Neuronal stem cell (in vitro differentiated cells): ENCODE results near the gene ZRSR2.

Source experiments
- DNase-seq: peaks from one replicate; pipeline ENCODE4 v3.0.0-alpha.2; 2013; ENCODE audit warnings: low spot score
- H2AFZ ChIP-seq: one replicate; pipeline ENCODE4 v1.6.1; 2013; ENCODE audit warnings: mild to moderate bottlenecking, low read length, inconsistent platforms
- H2AK5ac ChIP-seq: 2 replicates; pipeline ENCODE4 v1.6.1; 2013; ENCODE audit warnings: low read depth, mild to moderate bottlenecking, inconsistent platforms, low read length, moderate library complexity, mixed read lengths
- H2BK120ac ChIP-seq: 2 replicates; pipeline ENCODE4 v1.6.1; 2013; ENCODE audit warnings: low read depth, mild to moderate bottlenecking, inconsistent platforms, low read length, moderate library complexity, mixed read lengths
- H2BK12ac ChIP-seq: one replicate; pipeline ENCODE4 v1.6.1; 2013; ENCODE audit warnings: low read length, inconsistent platforms
- H2BK15ac ChIP-seq: 2 replicates; pipeline ENCODE4 v1.6.1; 2013; ENCODE audit warnings: mild to moderate bottlenecking, low read length, inconsistent platforms, mixed read lengths
- H2BK5ac ChIP-seq: one replicate; pipeline ENCODE4 v1.6.1; 2013; ENCODE audit warnings: inconsistent platforms, mild to moderate bottlenecking, low read length, moderate library complexity
- H3K14ac ChIP-seq: one replicate; pipeline ENCODE4 v1.6.1; 2013; ENCODE audit warnings: low read length, inconsistent platforms
- H3K18ac ChIP-seq: 2 replicates; pipeline ENCODE4 v1.6.1; 2013; ENCODE audit warnings: low read length, inconsistent platforms
- H3K23ac ChIP-seq: 2 replicates; pipeline ENCODE4 v1.6.1; 2013; ENCODE audit warnings: low read depth, mild to moderate bottlenecking, mixed read lengths, low read length, inconsistent platforms; ENCODE audit not compliant: poor library complexity
- H3K27ac ChIP-seq: replicated peaks from 3 replicates; pipeline ENCODE4 v1.5.1; 2013; ENCODE audit warnings: low read length, inconsistent platforms
- H3K27me3 ChIP-seq, 3 experiments: 2 replicates each; pipeline ENCODE4 v1.6.1; 2013; ENCODE audit warnings: low read length in 3 of 3, mild to moderate bottlenecking in 2 of 3, inconsistent platforms in 1 of 3, low read depth in 1 of 3, mixed read lengths in 1 of 3, moderate library complexity in 1 of 3; ENCODE audit not compliant: control insufficient read depth in 3 of 3, insufficient read depth in 3 of 3
- H3K36me3 ChIP-seq, 2 donors: replicated peaks in 1 of 2; 2 replicates each; pipeline ENCODE4 v1.6.1; 2013; ENCODE audit warnings: low read length in 2 of 2; ENCODE audit not compliant: control insufficient read depth in 2 of 2, insufficient read depth in 2 of 2
- H3K4ac ChIP-seq: 2 replicates; pipeline ENCODE4 v1.6.1; 2013; ENCODE audit warnings: inconsistent platforms, mild to moderate bottlenecking, low read length, moderate library complexity
- H3K4me1 ChIP-seq, 2 donors: 1 replicate in 1 of 2; 2 replicates in 1 of 2; pipeline ENCODE4 v1.6.1; 2013; ENCODE audit warnings: low read length in 2 of 2, low read depth in 1 of 2; ENCODE audit not compliant: control insufficient read depth in 2 of 2, insufficient read depth in 1 of 2
- H3K4me2 ChIP-seq: one replicate; pipeline ENCODE4 v1.6.1; 2013; ENCODE audit warnings: mild to moderate bottlenecking, low read length, inconsistent platforms; ENCODE audit not compliant: insufficient read depth, poor library complexity, severe bottlenecking
- H3K4me3 ChIP-seq, 2 donors: 2 replicates each; pipeline ENCODE4 v1.5.1; 2013; ENCODE audit warnings: low read length in 2 of 2, mild to moderate bottlenecking in 2 of 2, inconsistent platforms in 1 of 2, moderate library complexity in 1 of 2
- H3K79me1 ChIP-seq: one replicate; pipeline ENCODE4 v1.6.1; 2013; ENCODE audit warnings: low read depth, mild to moderate bottlenecking, inconsistent platforms, low read length, moderate library complexity
- H3K9ac ChIP-seq: one replicate; pipeline ENCODE4 v1.6.1; 2013; ENCODE audit warnings: mild to moderate bottlenecking, low read depth, low read length, inconsistent platforms; ENCODE audit not compliant: poor library complexity
- H3K9me3 ChIP-seq, 2 donors: replicated peaks in 1 of 2; 2 replicates each; pipeline versions ENCODE3 to v1.6.1; 2013; ENCODE audit warnings: low read length in 2 of 2, mild to moderate bottlenecking in 2 of 2, inconsistent platforms in 1 of 2, low read depth in 1 of 2, mixed read lengths in 1 of 2, moderate library complexity in 1 of 2; ENCODE audit not compliant: control insufficient read depth in 2 of 2, insufficient read depth in 1 of 2
- H4K8ac ChIP-seq: one replicate; pipeline ENCODE4 v1.6.1; 2013; ENCODE audit warnings: low read depth, mild to moderate bottlenecking, inconsistent platforms, low read length, moderate library complexity
- H4K91ac ChIP-seq: one replicate; pipeline ENCODE4 v1.6.1; 2013; ENCODE audit warnings: low read length, low read depth, mild to moderate bottlenecking, inconsistent platforms; ENCODE audit not compliant: poor library complexity
- WGBS, 2 donors: extraction: QIAGEN DNeasy Blood & Tissue Kit; methylation state at CpG; one replicate each; pipeline ENCODE4 v1.1.7; 2013; ENCODE audit warnings: missing lambda C conversion rate in 2 of 2, mixed read lengths in 1 of 2; ENCODE audit not compliant: insufficient read length in 2 of 2, insufficient replicate concordance in 1 of 2; ENCODE audit errors: extremely low coverage in 2 of 2; 5-methylcytosine and 5-hydroxymethylcytosine counted together

The ZRSR2 gene

GRCh38 chrX:15856636-15857035 is 66.4 kb downstream of the ZRSR2 start:
- H3K23ac ChIP-seq = no peak overlapping the region
- no peak overlapping the region for H2BK15ac ChIP-seq
- H4K8ac ChIP-seq = no peak overlapping the region
- DNase-seq = no peak
- no CpG with 5 or more reads among the region's 1 CpG for WGBS, 2 donors
- no peak overlapping the region for H3K9ac ChIP-seq
- no peak overlapping the region for H4K91ac ChIP-seq
- no peak overlapping the region for H3K4ac ChIP-seq
- no peaks in the 10 kb centered on the region for H3K79me1 ChIP-seq
- H3K9me3 ChIP-seq = peaks cover 0 to 4% of the 10 kb centered on the region in 2 donors
- H3K18ac ChIP-seq = no peak overlapping the region
- H3K4me2 ChIP-seq = no peak overlapping the region
- H2BK5ac ChIP-seq = no peak overlapping the region
- no peak overlapping the region for H2AK5ac ChIP-seq
- H2AFZ ChIP-seq = peak overlapping the region; percentile 92
- H3K27me3 ChIP-seq = no peaks in the 10 kb centered on the region
- peaks cover 0 to 15% of the 10 kb centered on the region in 2 donors for H3K4me1 ChIP-seq
- no peak overlapping the region for H2BK12ac ChIP-seq
- H2BK120ac ChIP-seq = no peak overlapping the region
- peaks cover 0 to 10% of the 10 kb centered on the region in 2 donors for H3K36me3 ChIP-seq
- H3K27ac ChIP-seq = no peak overlapping the region
- peak overlapping the region in 1 of 2 donors; percentile 69 for H3K4me3 ChIP-seq
- H3K14ac ChIP-seq = no peak overlapping the region

- no peaks in the 10 kb centered on the region for H3K79me1 ChIP-seq
- no peaks in the 10 kb centered on the region for H3K36me3 ChIP-seq
- H2AK5ac ChIP-seq = no peak overlapping the region
- no peak overlapping the region for H2BK12ac ChIP-seq
- no peak overlapping the region for H4K91ac ChIP-seq
- H2BK15ac ChIP-seq = no peak overlapping the region
- H2BK5ac ChIP-seq = no peak overlapping the region
- no peak overlapping the region for H3K23ac ChIP-seq
- no peak overlapping the region for H3K27ac ChIP-seq
- no peak overlapping the region for H3K18ac ChIP-seq
- no peak for DNase-seq
- H4K8ac ChIP-seq = no peak overlapping the region
- no peaks in the 10 kb centered on the region for H3K27me3 ChIP-seq
- no peak overlapping the region for H3K4me2 ChIP-seq
- no peak overlapping the region for H3K4ac ChIP-seq
- no peak overlapping the region for H3K4me3 ChIP-seq
- H3K14ac ChIP-seq = no peak overlapping the region
- no CpG with 5 or more reads among the region's 1 CpG for WGBS, 2 donors
- H3K9ac ChIP-seq = no peak overlapping the region
- H2AFZ ChIP-seq = peak overlapping the region; percentile 3
- H3K9me3 ChIP-seq = peaks cover 0 to 4% of the 10 kb centered on the region in 2 donors
- H2BK120ac ChIP-seq = no peak overlapping the region
- H3K4me1 ChIP-seq = peaks cover 0 to 15% of the 10 kb centered on the region in 2 donors
Measured at GRCh38 chrX:15858051-15858450, 67.8 kb downstream of the ZRSR2 start.

- H2BK15ac ChIP-seq = no peak overlapping the region
- H3K4me3 ChIP-seq = no peak overlapping the region
- no peak overlapping the region for H2AK5ac ChIP-seq
- H3K4me1 ChIP-seq = peaks cover 1 to 15% of the 10 kb centered on the region in 2 donors
- no peak overlapping the region for H3K23ac ChIP-seq
- no peak overlapping the region for H3K27ac ChIP-seq
- H3K14ac ChIP-seq = no peak overlapping the region
- H2BK5ac ChIP-seq = no peak overlapping the region
- no peaks in the 10 kb centered on the region for H3K27me3 ChIP-seq
- WGBS, 2 donors = no CpG with 5 or more reads among the region's 3 CpGs
- H3K36me3 ChIP-seq = no peaks in the 10 kb centered on the region
- H3K18ac ChIP-seq = no peak overlapping the region
- H2BK12ac ChIP-seq = no peak overlapping the region
- no peak overlapping the region for H3K4ac ChIP-seq
- H3K9me3 ChIP-seq = peaks cover 0 to 4% of the 10 kb centered on the region in 2 donors
- H3K9ac ChIP-seq = no peak overlapping the region
- no peak overlapping the region for H2AFZ ChIP-seq
- no peak overlapping the region for H2BK120ac ChIP-seq
- DNase-seq = no peak
- no peaks in the 10 kb centered on the region for H3K79me1 ChIP-seq
- no peak overlapping the region for H4K8ac ChIP-seq
- no peak overlapping the region for H3K4me2 ChIP-seq
- H4K91ac ChIP-seq = no peak overlapping the region
Measured at GRCh38 chrX:15860921-15861320, 70.6 kb downstream of the ZRSR2 start.

- no peak overlapping the region for H3K23ac ChIP-seq
- no peak overlapping the region for H4K8ac ChIP-seq
- peaks cover 1 to 6% of the 10 kb centered on the region in 2 donors for H3K4me1 ChIP-seq
- no peak overlapping the region for H3K27ac ChIP-seq
- H3K4me3 ChIP-seq = no peak overlapping the region
- no peak for DNase-seq
- H3K14ac ChIP-seq = no peak overlapping the region
- peak overlapping the region; percentile 38 for H2AFZ ChIP-seq
- H3K4ac ChIP-seq = no peak overlapping the region
- no peaks in the 10 kb centered on the region for H3K79me1 ChIP-seq
- WGBS, 2 donors = no CpG with 5 or more reads among the region's 3 CpGs
- H2AK5ac ChIP-seq = no peak overlapping the region
- peaks cover 0 to 4% of the 10 kb centered on the region in 2 donors for H3K9me3 ChIP-seq
- H2BK15ac ChIP-seq = no peak overlapping the region
- no peak overlapping the region for H2BK12ac ChIP-seq
- H3K36me3 ChIP-seq = no peaks in the 10 kb centered on the region
- no peak overlapping the region for H3K18ac ChIP-seq
- H3K27me3 ChIP-seq = no peaks in the 10 kb centered on the region
- no peak overlapping the region for H2BK5ac ChIP-seq
- no peak overlapping the region for H4K91ac ChIP-seq
- no peak overlapping the region for H2BK120ac ChIP-seq
- no peak overlapping the region for H3K9ac ChIP-seq
- no peak overlapping the region for H3K4me2 ChIP-seq
Measured at GRCh38 chrX:15864023-15864422, 73.7 kb downstream of the ZRSR2 start.
